ENCODE data around the gene POLD3.

GRCh38 chr11:74647404-74647803 is 55.0 kb downstream of the POLD3 start:
- TF ChIP-seq CTCF (IDR thresholded peaks at IDR 0.05; ENCODE audit: low read depth, low read length) (no peak), EZH2phosphoT487 (IDR thresholded peaks at IDR 0.05; ENCODE audit: low read depth) (no peak)
